Tibial nerve (tissue), 3 donors: ENCODE data around the gene VTI1A.

Source experiments
- POLR2A ChIP-seq, 2 donors: fragments of 450-650 bp; IDR thresholded peaks; one replicate each; pipeline ENCODE4 v1.6.1; 2017; ENCODE audit warnings: antibody characterized with exemption in 2 of 2, mild to moderate bottlenecking in 2 of 2, moderate library complexity in 2 of 2
- TF ChIP-seq, protein P1 (sequence below), 5 experiments: fragments of 200-600 bp in 3 of 5; fragments of 450-650 bp in 2 of 5; sonication (generic) in 3 of 5; IDR thresholded peaks; one replicate each; pipeline ENCODE4 v1.5.1; 2016 to 2019; ENCODE audit warnings: antibody characterized with exemption in 5 of 5, mild to moderate bottlenecking in 3 of 5, moderate library complexity in 2 of 5

DNA sequence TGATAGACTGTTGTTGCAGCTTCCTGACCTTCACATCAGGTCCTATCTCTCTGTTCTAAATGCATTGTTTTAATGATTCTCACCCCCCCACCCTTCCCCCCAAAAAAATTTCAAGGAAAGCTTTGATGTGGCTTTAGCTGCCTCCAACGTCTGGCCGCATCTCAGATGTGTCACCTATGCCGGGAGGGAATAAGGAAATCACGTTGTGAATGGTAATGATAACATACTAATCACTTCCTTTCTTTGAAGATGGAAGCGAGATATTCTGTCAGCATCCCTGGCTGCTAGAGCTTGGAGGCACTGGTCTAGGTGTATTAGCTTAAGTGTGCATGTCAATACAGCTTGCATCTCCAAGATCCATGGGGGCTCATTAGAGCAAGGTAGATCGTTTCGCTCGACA, 89.6 kb downstream of the VTI1A start:
- TF ChIP-seq POLR2A (IDR thresholded peaks at IDR 0.05): no peak
- TF ChIP-seq, protein P1, sequence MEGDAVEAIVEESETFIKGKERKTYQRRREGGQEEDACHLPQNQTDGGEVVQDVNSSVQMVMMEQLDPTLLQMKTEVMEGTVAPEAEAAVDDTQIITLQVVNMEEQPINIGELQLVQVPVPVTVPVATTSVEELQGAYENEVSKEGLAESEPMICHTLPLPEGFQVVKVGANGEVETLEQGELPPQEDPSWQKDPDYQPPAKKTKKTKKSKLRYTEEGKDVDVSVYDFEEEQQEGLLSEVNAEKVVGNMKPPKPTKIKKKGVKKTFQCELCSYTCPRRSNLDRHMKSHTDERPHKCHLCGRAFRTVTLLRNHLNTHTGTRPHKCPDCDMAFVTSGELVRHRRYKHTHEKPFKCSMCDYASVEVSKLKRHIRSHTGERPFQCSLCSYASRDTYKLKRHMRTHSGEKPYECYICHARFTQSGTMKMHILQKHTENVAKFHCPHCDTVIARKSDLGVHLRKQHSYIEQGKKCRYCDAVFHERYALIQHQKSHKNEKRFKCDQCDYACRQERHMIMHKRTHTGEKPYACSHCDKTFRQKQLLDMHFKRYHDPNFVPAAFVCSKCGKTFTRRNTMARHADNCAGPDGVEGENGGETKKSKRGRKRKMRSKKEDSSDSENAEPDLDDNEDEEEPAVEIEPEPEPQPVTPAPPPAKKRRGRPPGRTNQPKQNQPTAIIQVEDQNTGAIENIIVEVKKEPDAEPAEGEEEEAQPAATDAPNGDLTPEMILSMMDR (IDR thresholded peaks at IDR 0.05): no peak
